NCI-H748 (cell line): Measurements from ENCODE around the gene LTBP1.
"Not testable (repeated sequence)": the region's sequence is repeated elsewhere in the genome, so short reads cannot be mapped to it uniquely, and the experiment has no call there.

Experiments used
- DNase-seq: peaks from one replicate; lab custom pipeline; 2025; ENCODE audit not compliant: unreplicated experiment; lab: John Stamatoyannopoulos, UW

Gene LTBP1, protein sequence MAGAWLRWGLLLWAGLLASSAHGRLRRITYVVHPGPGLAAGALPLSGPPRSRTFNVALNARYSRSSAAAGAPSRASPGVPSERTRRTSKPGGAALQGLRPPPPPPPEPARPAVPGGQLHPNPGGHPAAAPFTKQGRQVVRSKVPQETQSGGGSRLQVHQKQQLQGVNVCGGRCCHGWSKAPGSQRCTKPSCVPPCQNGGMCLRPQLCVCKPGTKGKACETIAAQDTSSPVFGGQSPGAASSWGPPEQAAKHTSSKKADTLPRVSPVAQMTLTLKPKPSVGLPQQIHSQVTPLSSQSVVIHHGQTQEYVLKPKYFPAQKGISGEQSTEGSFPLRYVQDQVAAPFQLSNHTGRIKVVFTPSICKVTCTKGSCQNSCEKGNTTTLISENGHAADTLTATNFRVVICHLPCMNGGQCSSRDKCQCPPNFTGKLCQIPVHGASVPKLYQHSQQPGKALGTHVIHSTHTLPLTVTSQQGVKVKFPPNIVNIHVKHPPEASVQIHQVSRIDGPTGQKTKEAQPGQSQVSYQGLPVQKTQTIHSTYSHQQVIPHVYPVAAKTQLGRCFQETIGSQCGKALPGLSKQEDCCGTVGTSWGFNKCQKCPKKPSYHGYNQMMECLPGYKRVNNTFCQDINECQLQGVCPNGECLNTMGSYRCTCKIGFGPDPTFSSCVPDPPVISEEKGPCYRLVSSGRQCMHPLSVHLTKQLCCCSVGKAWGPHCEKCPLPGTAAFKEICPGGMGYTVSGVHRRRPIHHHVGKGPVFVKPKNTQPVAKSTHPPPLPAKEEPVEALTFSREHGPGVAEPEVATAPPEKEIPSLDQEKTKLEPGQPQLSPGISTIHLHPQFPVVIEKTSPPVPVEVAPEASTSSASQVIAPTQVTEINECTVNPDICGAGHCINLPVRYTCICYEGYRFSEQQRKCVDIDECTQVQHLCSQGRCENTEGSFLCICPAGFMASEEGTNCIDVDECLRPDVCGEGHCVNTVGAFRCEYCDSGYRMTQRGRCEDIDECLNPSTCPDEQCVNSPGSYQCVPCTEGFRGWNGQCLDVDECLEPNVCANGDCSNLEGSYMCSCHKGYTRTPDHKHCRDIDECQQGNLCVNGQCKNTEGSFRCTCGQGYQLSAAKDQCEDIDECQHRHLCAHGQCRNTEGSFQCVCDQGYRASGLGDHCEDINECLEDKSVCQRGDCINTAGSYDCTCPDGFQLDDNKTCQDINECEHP (N-terminal part only)

DNA sequence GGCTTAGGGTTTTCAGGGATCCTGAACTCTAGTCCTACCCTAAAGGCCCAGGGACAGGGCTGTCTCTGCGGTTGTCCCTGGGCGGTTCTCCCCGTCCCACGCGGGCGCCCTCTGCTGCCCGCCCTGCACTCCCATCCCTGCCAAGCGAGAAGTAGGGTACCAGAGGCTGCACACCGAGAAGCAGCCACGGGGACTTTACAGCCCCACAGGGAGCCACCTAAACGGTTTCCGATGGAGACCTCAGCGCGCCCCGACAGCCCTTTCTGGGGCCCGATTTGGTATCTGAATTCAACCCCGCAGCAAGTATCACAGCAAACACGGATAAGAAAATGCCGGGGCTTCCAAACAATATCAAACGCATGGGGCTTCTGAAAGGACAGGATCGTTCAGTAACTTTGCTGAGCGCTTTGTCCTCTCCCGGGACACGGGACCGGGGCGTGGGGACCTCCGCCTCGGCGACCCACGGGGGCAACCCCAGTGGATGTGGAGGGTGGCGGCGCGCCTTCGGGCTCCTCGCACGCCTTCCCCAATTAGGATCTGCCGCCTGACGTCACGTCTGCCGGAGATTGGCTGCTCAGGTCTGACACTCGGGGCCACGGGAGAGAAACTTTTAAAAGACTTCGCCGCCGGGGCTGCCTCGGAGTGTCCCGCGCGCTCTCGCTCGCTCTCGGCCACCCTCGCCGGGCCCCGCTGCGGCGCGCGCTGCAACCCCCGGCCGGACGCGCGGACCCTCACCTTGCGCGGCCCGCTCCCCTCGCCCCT, at the start of gene LTBP1:
TSS of gene LTBP1 (plus strand) at position 640 of the 762 bp plus-strand sequence. CDS start 372 bp downstream, outside the sequence.
- DNase-seq: peak; percentile 48

DNA sequence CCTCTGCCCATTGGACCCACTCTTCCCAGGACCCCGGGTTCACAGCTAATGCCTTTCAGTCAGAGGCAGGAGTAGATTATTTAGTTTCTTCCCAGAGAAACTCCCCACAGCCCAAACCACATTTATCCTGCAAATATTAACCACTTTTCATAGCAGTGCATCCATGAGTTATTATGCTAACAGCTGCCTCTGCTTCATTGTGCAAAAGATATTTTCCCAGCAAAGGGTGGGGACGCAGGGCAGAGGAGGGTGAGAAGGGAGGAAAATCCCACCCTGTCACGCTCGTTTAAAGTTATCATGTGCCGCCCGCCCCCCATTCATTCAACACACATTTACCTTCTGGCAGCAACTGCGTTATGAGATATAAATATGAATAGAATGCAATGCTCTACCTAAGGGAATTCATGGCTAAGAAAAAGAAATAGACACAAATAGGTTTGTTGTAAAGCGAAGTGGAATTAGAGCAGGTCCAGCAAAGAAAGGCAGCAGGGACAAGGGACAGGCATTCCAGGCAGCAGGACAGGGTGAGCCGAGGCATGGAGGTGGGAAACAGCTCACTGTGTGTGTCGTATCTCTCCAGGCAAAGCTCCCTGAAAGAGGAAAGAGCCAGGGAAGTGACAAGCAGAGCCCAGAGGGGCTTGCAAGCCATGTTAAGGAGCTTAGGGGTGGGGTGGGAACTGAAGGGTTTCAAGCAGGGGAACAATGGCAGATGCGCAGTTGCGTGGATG, 46.3 kb upstream of the LTBP1 start:
- DNase-seq: no peak

DNA sequence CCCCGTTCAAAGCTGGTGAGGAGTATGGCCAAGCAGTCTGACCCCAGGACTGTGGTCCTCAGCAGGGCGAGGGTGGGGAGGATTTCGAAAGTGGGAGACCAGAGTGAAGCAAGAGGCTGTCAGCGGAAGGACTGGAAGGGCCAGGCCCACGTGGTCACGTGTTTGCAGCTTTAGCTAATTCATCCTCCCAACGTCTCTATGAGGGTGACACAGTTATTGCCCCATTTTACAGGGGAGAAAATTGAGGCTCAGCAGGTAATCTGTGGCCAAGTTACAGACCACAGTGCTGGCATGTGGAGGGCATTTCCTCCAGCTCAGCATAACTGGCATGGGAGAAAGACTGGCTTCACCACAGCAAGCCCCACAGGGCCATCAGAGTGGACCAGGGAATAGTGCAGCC, 45.4 kb upstream of the LTBP1 start:
- no peak for DNase-seq

DNA sequence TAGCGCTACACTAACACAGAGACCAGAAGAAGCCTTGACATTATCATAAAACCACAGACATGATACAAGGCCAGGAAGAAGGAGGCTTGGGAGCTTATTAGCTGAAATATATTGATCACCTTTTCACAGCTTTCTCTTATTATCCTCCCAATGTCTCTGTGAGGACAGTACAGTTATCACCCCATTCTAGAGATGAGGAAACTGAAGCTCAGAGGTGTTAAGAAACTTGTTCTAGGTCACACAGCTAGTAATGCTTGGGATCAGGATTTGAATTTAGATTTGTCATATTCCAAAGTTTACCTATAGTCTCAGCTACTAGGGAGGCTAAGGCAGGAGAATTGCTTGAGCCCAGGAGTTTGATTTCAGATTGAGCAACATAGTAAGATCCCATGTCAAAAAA, 44.6 kb upstream of the LTBP1 start:
- DNase-seq: no peak

DNA sequence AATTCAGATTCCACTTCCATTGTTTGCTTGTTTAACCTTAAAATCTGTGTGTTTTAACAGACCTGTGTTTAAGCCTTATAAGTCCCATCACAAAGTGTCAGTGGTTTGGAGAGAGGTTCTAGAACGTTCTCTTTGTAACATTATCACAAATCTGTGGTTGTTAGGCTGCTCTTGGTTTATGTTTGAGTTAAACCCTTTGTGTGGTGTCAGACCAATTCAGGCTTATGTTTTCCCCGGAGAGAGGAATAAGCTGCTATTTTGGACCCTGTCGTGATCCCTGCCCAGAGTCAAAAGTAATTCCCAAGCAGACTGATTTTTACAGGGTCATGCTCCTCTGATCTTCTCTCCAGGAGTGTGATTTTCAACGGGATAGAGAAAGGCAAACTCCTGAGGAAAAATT, 43.8 kb upstream of the LTBP1 start:
- DNase-seq: no peak

DNA sequence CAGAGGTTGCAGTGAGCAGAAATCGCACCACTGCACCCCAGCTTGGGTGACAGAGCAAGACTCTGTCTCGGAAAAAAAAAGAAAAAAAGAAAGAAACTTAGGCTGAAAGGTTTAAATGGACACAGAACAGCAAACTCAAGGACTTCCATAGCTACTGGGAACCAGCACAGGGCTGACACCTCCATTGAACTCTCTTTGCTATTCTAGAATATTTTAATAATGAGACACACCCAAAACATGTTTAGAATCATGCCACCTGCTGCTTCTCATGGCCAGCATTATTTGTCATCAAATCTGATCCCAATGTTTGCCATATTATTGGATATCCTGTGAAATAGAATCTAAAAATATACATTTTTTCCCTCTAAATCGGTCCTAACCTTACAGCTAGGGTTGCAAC, 42.7 kb upstream of the LTBP1 start:
- DNase-seq: no peak

DNA sequence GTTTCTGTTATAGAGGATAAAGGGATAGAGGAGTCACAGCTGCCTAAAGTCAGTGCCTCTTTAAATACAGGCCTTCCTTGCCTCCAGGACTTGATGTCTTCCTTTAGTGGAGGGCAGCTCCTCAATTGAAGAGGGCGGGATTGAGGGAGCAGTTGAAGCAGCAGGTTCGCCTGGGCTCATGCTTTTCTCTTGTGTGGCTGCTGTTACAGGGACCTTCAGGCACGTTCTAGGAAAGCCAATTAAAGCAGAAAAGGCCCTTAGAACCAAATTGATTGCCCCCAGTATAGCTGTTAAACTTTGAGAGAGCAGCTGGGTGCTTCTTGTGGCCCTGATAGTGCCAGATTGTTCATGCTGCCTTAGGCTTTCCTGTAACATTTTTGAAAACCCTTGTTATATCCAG, 42.0 kb upstream of the LTBP1 start:
- no peak for DNase-seq

DNA sequence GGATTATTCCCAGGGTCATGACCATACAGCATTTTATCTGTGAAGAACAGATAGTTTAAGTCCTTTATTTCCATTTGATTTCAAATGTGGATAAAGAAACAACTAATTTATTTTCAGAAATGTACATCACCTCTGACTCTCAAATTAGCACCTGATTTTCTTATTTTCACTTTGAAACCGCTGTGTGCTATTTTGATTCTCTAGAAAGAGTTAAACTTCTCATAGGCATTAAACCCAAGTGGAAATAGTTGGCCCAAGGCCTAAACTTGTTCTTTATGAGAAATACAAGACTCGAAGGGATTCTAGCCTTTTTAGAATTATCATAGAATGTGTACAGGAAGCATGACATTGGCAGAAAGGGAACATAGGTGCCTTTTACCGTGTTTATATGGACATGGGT, 41.5 kb upstream of the LTBP1 start:
- no peak for DNase-seq

DNA sequence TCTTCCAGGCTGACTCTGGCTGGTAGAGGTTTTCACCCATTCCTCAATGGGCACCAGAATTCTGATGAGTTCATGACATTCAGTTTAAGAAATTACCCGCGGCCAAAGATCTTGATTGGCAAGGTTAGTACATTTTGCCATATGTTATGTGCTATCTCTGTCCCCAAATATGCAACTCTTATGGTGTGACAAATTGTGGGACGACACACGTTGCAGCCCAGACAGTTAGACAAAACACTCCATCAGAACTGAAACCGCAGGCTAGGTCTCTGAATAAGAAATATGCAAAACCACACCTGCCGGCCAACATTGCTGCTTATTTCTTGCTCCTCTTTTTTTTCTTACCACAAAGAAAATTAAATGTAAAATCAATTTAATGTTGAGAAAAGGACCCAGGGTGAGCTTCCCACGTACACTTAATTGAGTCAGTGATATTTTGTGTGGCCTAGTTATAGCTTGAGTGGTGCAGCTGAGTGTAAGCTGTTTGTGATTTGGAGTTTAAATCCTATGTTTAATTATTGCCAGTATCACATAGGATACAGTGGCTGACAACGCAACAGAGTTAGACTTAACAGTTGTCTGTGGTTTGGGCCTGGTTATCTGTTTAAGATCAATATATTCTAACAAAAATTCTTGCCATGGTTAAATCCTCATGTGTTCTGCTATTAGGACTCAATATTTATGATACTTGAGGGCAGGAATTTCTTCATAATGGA, 35.7 kb upstream of the LTBP1 start:
- no peak for DNase-seq

DNA sequence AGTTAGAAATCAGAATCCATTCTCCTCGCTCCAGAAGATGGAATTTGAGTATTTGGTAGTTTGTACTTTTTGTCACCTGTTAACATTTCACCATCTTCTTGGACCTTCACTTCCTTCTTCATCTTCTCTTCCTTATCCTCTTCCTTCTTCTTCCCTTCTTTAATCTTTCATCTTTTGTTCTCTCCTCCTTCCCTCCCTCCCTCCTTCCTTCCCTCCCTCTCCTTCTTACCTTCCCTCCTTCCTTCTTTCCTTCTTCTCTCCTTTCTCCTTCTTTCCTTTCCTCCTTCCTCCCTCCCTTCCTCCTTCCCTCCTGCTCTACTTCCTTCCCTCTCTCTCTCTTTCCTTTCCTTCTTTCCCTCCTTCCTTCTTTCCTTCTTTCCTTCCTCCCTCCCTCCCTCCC, 31.1 kb upstream of the LTBP1 start:
- no peak for DNase-seq

DNA sequence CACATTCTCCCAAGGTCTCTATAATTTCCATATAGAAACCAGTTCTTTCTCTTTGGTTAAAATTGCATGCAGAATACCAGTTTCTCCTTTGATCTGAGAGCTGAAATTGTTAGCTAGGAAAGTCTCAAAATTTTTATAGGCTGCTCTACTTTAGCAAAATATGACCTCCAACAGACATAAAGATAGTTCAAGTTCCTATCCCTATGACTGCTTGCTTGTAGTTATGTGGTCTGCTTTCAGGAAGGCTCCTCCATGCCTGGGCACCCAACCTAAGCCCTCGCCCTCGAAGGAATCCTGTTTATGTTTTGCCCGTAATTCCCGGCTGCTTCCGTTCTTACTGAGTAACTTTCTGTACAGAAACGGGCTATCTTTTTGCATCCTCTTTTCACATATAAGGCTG, 28.0 kb upstream of the LTBP1 start:
- DNase-seq: no peak

DNA sequence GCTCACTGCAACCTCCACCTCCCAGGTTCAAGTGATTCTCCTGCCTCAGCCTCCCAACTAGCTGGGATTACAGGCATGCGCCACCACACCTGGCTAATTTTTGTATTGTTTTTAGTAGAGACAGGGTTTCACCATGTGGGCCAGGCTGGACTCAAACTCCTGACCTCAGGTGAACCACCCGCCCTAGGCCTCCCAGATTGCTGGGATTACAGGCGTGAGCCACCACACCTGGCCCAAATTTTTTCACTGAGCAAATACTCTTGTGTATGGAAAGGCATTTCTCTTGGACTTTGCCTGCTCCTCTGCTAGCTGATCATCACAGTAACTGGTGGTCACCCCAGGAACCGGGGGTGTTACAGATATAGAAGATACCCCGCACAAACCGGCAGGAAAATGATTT, 26.9 kb upstream of the LTBP1 start:
- not testable (repeated sequence) for DNase-seq

DNA sequence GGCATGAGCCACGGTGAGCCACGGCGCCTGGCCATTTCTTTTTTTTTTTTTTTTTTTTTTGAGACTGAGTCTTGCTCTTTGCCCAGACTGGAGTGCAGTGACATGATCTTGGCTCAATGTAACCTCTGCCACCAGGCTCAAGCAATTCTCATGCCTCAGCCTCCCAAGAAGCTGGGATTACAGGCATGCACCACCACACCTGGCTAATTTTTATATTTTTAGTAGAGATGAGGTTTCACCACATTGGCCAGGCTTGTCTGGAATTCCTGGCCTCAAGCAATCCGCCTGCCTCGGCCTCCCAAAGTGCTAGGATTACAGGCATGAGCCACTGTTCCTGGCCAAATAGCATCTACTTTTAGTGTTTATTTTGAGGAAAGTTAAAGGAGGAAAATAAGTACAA, 25.3 kb upstream of the LTBP1 start:
- DNase-seq: not testable (repeated sequence)

DNA sequence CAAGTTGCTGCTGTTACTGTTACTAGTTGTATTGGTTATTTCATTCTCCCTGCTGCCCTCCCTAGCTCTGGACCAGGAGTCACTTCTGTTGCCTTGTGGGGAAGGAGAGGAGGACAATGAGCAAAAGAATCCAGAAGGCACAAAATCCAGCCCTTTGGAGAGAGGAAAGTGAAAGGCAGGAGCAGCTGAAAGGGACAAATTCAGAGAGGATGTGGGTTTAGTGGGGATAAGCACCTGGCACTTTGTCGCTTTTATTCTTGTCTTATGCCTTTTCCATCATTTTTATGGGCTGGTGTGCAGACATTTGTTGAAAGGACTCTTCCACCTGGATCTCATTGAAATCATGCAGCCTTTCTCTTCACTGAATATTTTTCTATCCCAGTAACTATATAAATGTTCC, 24.3 kb upstream of the LTBP1 start:
- no peak for DNase-seq

DNA sequence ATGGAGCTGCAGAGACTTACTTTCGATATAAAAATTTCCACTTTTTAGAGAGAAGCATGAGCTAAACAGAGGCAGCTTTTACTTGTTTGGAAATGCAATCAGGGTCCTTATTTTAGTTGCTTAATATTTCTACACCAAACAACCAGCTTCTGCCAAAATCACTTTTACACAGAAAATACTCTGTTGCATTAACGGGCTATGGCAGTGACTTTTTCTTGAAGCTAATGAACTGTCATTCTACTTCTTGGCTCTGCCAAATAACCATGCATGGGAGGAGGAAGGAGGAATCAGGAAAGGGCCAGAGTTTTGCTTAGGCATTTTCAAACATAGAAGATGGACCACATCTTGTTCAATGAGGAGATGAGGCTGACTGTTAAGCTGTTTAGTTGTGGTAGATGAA, 23.6 kb upstream of the LTBP1 start:
- no peak for DNase-seq

DNA sequence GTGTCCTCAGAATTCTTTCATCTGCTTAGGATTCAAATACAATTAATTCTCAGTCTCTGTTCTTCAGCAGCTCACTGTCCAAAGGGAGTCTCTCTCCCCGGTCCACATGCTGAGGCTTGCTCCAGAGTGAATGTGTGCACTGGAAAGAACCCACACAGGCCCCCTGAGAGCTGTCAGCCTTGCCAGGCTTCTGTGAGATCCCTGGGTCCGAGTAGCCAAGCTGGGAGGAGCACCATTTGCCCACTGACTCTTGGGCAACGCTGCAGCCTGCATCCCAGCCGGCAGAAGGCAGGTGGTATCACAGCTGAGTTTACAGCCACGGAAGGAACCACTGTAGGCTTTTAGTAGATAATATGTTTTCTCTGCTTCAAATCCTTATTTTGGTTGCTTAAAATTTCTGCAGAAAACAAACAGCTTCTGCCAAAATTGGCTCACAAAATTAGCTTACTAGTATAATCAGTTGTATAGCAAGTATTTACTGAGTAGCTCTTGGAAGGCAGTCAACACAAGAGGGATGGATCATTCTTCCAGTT, 21.4 kb upstream of the LTBP1 start:
- DNase-seq: no peak

DNA sequence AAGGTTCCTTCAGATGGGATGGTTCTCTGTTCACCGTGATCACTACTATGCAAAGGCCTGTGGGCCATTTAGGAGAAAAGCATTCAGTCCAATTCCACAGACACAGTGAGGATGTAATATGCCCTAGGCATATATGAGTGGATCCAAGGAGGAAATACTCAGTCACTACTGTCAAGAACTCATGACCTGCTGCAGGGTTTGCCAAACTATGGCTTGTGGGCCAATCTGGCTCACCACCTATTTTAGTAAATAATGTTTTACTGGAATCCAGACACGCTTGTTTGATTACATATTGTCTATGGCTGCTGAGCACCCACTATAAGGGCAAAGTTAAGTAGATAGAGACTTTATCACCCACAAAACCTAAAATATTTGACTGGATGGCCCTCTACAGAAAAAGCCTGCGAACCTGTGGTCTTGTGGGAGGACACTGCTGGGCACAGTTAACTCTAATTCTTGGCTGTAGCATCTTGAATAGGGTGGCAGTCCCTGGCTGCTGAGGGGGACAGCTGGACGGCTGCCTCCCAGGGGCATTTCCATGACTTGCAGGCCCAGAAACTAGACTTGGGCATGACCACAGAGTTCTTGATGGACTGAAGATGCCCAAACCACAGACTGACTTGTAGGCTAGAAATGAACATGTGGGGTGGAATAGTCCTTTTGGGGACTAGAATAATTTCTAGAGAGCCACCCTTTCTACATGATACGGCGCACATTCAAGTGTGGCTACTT, 20.6 kb upstream of the LTBP1 start:
- DNase-seq: no peak

DNA sequence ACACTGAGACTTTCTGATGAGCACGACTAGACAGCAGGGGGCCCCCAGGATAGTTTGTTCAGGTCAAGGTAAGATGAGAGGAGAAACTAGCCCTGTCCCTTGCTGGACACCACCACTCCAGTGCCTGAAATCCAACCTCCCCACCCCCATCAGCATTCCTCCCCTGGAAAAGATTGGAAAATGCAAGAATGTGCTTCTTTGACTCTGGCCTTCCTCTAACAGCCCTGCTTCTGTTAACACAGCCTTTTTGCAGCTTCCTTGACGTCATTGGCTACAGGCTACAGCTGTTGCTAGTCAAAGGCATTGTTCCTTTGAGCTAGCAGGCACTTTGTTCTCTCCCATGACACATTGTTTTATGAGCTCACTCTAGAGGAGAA, 20.1 kb upstream of the LTBP1 start:
- DNase-seq: no peak

DNA sequence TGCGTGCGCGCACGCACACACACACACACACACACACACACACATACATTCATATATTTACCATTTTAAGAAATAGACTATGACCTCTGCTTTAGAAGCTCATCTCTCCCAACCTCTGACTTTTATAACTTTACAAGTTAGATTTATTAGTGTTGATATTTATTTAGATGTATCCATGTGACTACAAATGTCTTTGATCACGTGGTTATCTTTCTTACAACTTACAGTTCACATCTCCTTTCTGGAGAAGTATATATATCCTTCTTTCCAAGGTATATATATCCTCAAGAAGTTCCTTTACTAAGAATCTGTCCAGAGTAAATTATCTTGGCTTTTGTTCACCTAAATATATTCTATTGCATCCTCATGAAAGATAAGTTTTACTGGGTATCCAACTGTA, 16.3 kb upstream of the LTBP1 start:
- no peak for DNase-seq
